Hepatocyte (in vitro differentiated cells): ENCODE data around the gene GET3.

ENCODE experiments used
- EZH2 ChIP-seq: fragments of 200-600 bp; sonication (generic); IDR thresholded peaks from 2 replicates; pipeline ENCODE4 v1.6.1; 2016; ENCODE audit warnings: antibody characterized with exemption, mild to moderate bottlenecking, borderline replicate concordance
- TF ChIP-seq, protein P1 (sequence below): fragments of 200-600 bp; sonication (generic); IDR thresholded peaks from 2 replicates; pipeline ENCODE4 v1.5.1; 2016; ENCODE audit warnings: antibody characterized with exemption, mild to moderate bottlenecking; ENCODE audit not compliant: poor library complexity

DNA sequence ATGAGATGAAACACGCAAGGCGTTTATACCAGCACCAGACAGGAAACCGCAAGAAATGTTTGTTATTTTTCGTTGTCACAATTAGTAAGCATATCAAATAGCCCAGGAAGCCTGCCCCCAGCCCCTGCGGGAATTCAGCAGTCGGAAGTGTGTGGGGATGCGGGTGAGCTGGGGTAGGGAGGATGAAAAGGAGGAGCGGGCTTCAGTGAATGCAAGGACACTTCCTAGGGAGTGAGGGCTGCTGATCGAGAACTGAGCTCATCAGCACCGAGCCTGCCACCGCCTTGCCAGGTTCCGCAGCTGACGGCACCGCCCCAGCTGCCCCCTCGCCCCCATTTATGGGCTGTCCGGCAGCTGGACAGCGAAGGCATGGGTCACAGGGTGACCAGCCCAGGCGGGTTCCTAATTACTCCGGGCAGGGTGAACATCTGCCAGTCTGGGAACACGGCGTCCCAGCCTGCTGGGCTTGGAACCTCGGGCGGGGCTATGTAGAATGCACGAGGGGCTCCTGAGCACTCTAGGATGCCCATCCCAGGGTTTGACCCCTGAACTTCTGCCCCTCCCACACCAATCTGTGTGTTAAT is 12.7 kb downstream of the GET3 start:
- TF ChIP-seq, protein P1, sequence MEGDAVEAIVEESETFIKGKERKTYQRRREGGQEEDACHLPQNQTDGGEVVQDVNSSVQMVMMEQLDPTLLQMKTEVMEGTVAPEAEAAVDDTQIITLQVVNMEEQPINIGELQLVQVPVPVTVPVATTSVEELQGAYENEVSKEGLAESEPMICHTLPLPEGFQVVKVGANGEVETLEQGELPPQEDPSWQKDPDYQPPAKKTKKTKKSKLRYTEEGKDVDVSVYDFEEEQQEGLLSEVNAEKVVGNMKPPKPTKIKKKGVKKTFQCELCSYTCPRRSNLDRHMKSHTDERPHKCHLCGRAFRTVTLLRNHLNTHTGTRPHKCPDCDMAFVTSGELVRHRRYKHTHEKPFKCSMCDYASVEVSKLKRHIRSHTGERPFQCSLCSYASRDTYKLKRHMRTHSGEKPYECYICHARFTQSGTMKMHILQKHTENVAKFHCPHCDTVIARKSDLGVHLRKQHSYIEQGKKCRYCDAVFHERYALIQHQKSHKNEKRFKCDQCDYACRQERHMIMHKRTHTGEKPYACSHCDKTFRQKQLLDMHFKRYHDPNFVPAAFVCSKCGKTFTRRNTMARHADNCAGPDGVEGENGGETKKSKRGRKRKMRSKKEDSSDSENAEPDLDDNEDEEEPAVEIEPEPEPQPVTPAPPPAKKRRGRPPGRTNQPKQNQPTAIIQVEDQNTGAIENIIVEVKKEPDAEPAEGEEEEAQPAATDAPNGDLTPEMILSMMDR: no peak
- no peak for TF ChIP-seq EZH2
